VCaP (cell line): ENCODE data around the gene CCDC97.

Experiments
- H3K27ac ChIP-seq: fragments of 450-650 bp; 2 replicates; pipeline ENCODE4 v1.5.1; 2017
- TF ChIP-seq, protein P1 (sequence below): fragments of 450-650 bp; conservative IDR thresholded peaks from 2 replicates; pipeline ENCODE4 v1.5.1; 2017; ENCODE audit warnings: mild to moderate bottlenecking, moderate library complexity

The CCDC97 gene

DNA sequence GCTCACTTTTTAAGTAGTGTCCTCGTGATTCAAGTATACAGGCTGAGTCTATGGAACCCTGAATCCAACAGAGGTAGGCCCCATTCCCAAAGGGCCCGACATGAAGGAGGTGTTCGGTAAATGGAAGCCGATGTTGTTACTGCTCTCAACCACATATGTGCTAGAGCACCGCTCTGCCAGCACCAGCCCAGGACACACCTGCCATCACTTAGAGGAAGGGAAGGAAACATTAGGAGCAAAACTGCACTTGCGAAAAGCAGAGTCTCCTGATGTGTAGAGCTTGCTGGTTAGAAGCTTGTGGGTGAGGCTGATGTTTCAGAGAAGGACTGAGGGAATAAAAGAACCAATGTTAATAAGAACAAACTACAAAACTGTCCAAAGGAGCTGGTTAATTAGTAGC is 9.4 kb upstream of the CCDC97 start:
- no peak overlapping the region for H3K27ac ChIP-seq

DNA sequence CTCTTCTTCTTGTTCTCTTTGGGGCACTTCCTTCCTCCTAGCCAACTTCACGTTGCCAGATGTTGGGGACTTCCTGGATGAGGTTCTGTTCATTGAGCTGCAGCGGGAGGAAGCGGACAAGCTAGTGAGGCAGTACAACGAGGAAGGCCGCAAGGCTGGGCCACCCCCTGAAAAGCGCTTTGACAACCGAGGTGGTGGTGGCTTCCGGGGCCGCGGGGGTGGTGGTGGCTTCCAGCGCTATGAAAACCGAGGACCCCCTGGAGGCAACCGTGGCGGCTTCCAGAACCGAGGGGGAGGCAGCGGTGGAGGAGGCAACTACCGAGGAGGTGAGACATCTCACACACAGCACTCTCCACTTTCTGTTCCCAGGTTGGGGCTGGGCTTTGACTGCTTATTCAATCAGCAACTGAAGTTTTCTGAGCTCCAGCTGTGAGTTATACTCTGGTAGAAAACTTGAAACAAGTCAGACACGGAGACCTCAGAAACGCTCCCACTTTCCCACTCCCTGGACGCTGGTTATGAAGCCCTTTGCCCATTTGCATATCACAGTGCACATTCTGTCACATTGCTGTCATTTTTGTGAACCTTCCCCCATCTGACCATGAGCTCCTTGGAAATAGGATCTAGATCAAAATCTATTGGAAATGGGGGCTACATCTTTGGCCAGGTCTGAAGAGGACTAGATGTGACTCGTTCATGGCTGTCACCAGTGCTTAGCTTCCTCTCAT is 7.2 kb upstream of the CCDC97 start:
- TF ChIP-seq, protein P1, sequence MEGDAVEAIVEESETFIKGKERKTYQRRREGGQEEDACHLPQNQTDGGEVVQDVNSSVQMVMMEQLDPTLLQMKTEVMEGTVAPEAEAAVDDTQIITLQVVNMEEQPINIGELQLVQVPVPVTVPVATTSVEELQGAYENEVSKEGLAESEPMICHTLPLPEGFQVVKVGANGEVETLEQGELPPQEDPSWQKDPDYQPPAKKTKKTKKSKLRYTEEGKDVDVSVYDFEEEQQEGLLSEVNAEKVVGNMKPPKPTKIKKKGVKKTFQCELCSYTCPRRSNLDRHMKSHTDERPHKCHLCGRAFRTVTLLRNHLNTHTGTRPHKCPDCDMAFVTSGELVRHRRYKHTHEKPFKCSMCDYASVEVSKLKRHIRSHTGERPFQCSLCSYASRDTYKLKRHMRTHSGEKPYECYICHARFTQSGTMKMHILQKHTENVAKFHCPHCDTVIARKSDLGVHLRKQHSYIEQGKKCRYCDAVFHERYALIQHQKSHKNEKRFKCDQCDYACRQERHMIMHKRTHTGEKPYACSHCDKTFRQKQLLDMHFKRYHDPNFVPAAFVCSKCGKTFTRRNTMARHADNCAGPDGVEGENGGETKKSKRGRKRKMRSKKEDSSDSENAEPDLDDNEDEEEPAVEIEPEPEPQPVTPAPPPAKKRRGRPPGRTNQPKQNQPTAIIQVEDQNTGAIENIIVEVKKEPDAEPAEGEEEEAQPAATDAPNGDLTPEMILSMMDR, result no peak

More for the DNA sequence above, 9.4 kb upstream of the CCDC97 start:
- TF ChIP-seq, protein P1, result no peak

DNA sequence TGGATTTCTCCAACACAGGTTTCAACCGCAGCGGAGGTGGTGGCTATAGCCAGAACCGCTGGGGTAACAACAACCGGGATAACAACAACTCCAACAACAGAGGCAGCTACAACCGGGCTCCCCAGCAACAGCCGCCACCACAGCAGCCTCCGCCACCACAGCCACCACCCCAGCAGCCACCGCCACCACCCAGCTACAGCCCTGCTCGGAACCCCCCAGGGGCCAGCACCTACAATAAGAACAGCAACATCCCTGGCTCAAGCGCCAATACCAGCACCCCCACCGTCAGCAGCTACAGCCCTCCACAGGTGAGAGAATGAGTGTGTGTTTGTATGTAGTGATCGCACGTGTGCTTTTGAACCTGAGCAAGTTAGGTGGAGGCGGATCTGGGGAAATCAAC is 6.0 kb upstream of the CCDC97 start:
- H3K27ac ChIP-seq, result no peak overlapping the region
- TF ChIP-seq, protein P1, result no peak

More for the DNA sequence above, 7.2 kb upstream of the CCDC97 start:
- H3K27ac ChIP-seq, result no peak overlapping the region

GRCh38 chr19:41304706-41305483 is 5.1 kb upstream of the CCDC97 start:
- H3K27ac ChIP-seq, result no peak overlapping the region; the same call in 1 of the 2 replicates
- TF ChIP-seq, protein P1, result no peak

- H3K27ac ChIP-seq, result no peak overlapping the region
- TF ChIP-seq, protein P1, result no peak
Measured at GRCh38 chr19:41305927-41306793, 3.8 kb upstream of the CCDC97 start.

DNA sequence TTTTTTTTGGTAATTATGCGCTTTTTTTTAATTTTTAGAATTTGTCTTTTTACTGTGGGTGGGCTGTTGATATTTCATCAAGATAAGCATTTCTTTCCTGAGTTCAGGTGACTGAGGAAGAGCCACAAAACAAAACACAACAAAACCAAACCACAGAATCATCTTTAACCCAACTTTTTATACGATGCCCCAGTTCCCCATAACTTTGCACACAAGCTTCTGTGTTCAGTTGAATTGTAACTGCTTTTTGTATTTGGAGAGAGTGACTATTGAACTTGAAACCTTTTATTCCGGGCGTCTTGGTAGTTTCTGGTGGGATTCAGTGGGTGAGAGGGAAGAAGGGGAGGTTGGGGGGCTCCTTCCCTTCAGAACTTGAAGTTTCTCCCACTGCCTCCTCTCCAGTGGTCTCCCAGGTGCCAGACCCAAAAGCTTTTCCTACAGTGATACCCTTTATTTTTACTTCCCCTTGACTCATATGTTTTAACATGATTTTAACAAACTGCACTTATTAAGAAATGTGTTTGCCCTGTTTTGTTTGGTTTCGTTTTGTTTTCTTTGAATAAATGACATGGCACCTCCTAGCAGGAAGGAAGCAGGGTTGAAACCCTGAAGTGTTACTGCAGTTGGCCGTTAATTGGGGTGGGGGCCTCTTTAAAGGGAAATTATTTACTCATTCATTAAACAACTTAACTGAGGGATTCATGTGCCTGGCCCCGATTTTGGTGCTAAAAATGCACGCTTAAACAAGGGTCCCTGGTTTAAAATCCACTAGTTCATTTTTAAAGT is 2.7 kb upstream of the CCDC97 start:
- TF ChIP-seq, protein P1, result no peak

More for the DNA sequence above, 2.7 kb upstream of the CCDC97 start:
- H3K27ac ChIP-seq, result peak overlapping the region; percentile 94; the same call in 1 of the 2 replicates
